SW 1271 (cell line): ENCODE measurements around the gene TSGA10.
"Not testable (repeated sequence)": the region's sequence is repeated elsewhere in the genome, so short reads cannot be mapped to it uniquely, and the experiment has no call there.

Source experiments
- DNase-seq, 2 experiments: peaks; one replicate each; lab custom pipeline; 2025; lab: John Stamatoyannopoulos, UW

The TSGA10 gene

GRCh38 chr2:99067871-99068625, 86.7 kb downstream of the TSGA10 start:
- DNase-seq: no peak

GRCh38 chr2:99066075-99066958, 88.4 kb downstream of the TSGA10 start:
- DNase-seq: peak; percentile 29 to 65

GRCh38 chr2:99049187-99049586, 105.6 kb downstream of the TSGA10 start:
- DNase-seq: not testable (repeated sequence)

- DNase-seq: not testable (repeated sequence)
These were observed 113.9 kb downstream of the TSGA10 start for GRCh38 chr2:99040736-99041300.

GRCh38 chr2:99035920-99036319, 118.8 kb downstream of the TSGA10 start:
- DNase-seq: no peak

- no peak for DNase-seq
These were observed 122.0 kb downstream of the TSGA10 start for GRCh38 chr2:99032786-99033185.

GRCh38 chr2:99032001-99032400, 122.7 kb downstream of the TSGA10 start:
- no peak for DNase-seq

GRCh38 chr2:99031481-99031880, 123.3 kb downstream of the TSGA10 start:
- DNase-seq: no peak

GRCh38 chr2:99028558-99028957, 126.2 kb downstream of the TSGA10 start:
- no peak for DNase-seq

- DNase-seq: no peak
These were observed 126.9 kb downstream of the TSGA10 start for GRCh38 chr2:99027856-99028255.

GRCh38 chr2:99000708-99001107, 154.0 kb downstream of the TSGA10 start:
- no peak for DNase-seq

GRCh38 chr2:98988695-98989094, 166.0 kb downstream of the TSGA10 start:
- not testable (repeated sequence) for DNase-seq

- DNase-seq: no peak
These were observed 168.7 kb downstream of the TSGA10 start for GRCh38 chr2:98985905-98986666.

GRCh38 chr2:98975611-98976010, 179.1 kb downstream of the TSGA10 start:
- DNase-seq: no peak

GRCh38 chr2:98972582-98973167, 182.1 kb downstream of the TSGA10 start:
- no peak for DNase-seq

- DNase-seq: no peak
These were observed 194.8 kb downstream of the TSGA10 start for GRCh38 chr2:98959810-98960507.

- no peak for DNase-seq
These were observed 201.8 kb downstream of the TSGA10 start for GRCh38 chr2:98952966-98953365.

- no peak for DNase-seq
These were observed 205.6 kb downstream of the TSGA10 start for GRCh38 chr2:98948956-98949739.

GRCh38 chr2:98947554-98947953, 207.2 kb downstream of the TSGA10 start:
- DNase-seq: no peak
